ENCODE results near the gene AVPR2.

Gene AVPR2

GRCh38 chrX:153909980-153910360 lies 5.5 kb downstream of the AVPR2 start:
- no peak for TF ChIP-seq CTCF (IDR thresholded peaks at IDR 0.05)

GRCh38 chrX:153910446-153910845 lies 6.0 kb downstream of the AVPR2 start:
- no peak for TF ChIP-seq CTCF (IDR thresholded peaks at IDR 0.05)

GRCh38 chrX:153911798-153912197 lies 7.3 kb downstream of the AVPR2 start:
- TF ChIP-seq CTCF (IDR thresholded peaks at IDR 0.05) = no peak

GRCh38 chrX:153913211-153913610 lies 8.7 kb downstream of the AVPR2 start:
- no peak for TF ChIP-seq CTCF (IDR thresholded peaks at IDR 0.05)

- no peak for TF ChIP-seq CTCF (IDR thresholded peaks at IDR 0.05)
Observed at GRCh38 chrX:153913701-153914100, 9.2 kb downstream of the AVPR2 start.

GRCh38 chrX:153917869-153918268 lies 13.4 kb downstream of the AVPR2 start:
- no peak for TF ChIP-seq CTCF (IDR thresholded peaks at IDR 0.05)

GRCh38 chrX:153919281-153919680 lies 14.8 kb downstream of the AVPR2 start:
- TF ChIP-seq CTCF (IDR thresholded peaks at IDR 0.05) = no peak

GRCh38 chrX:153920546-153920945 lies 16.1 kb downstream of the AVPR2 start:
- no peak for TF ChIP-seq CTCF (IDR thresholded peaks at IDR 0.05)

Measured in LNCAP (cell line).